ENCODE measurements around the gene SUOX. TPM values are rescaled to one million over a fixed set of nuclear protein-coding genes. Genes with fewer than 3 reads are reported as not detected.
A peak's percentile ranks its signal among the peaks of the same experiment; 100 is the strongest.
"Not testable (repeated sequence)": the region's sequence is repeated elsewhere in the genome, so short reads cannot be mapped to it uniquely, and the experiment has no call there.

Gene SUOX
- total RNA-seq, 4 donors from 2014 or later = 16.5 to 38.9 (median 27.0) TPM

- TF ChIP-seq CTCF (IDR thresholded peaks at IDR 0.05) = no peak
- TF ChIP-seq POLR2A (IDR thresholded peaks at IDR 0.05) = no peak
- Histone ChIP-seq H3K4me1 (peaks cover 0 to 25% (median 2%) of the 10 kb centered on the region in 4 donors), H3K4me3 (no peak overlapping the region), H3K36me3 (peaks cover 0 to 30% (median 0%) of the 10 kb centered on the region in 3 donors), H3K9me3 (no peaks in the 10 kb centered on the region), H3K27ac (no peak overlapping the region), H3K27me3 (no peaks in the 10 kb centered on the region)
- DNase-seq = no peak
These were observed 18.7 kb upstream of the SUOX start for GRCh38 chr12:55978393-55978792.

- Histone ChIP-seq H3K27me3 (no peaks in the 10 kb centered on the region), H3K27ac (no peak overlapping the region), H3K9me3 (no peaks in the 10 kb centered on the region), H3K36me3 (peaks cover 0 to 36% (median 0%) of the 10 kb centered on the region in 3 donors), H3K4me3 (no peak overlapping the region), H3K4me1 (peaks cover 0 to 25% (median 2%) of the 10 kb centered on the region in 4 donors)
- no peak for DNase-seq
- TF ChIP-seq POLR2A (IDR thresholded peaks at IDR 0.05) = no peak
- TF ChIP-seq CTCF (IDR thresholded peaks at IDR 0.05) = no peak
These were observed 18.0 kb upstream of the SUOX start for GRCh38 chr12:55979069-55979468.

- not testable (repeated sequence) for H3K4me1 ChIP-seq, H3K4me3 ChIP-seq, DNase-seq, H3K9me3 ChIP-seq, H3K27ac ChIP-seq, H3K27me3 ChIP-seq
- peaks cover 0 to 55% (median 0%) of the 10 kb centered on the region in 3 donors for H3K36me3 ChIP-seq
These were observed 15.2 kb upstream of the SUOX start for GRCh38 chr12:55981882-55982281.

GRCh38 chr12:55982319-55982936 is 14.6 kb upstream of the SUOX start:
- H3K36me3 ChIP-seq = peaks cover 0 to 60% (median 0%) of the 10 kb centered on the region in 3 donors
- H3K4me3 ChIP-seq = no peak overlapping the region
- DNase-seq = peak in 1 of 3 donors; percentile 38
- no peak overlapping the region for H3K27ac ChIP-seq
- TF ChIP-seq CTCF (IDR thresholded peaks at IDR 0.05) (no peak), POLR2A (IDR thresholded peaks at IDR 0.05) (no peak)
- H3K27me3 ChIP-seq = no peaks in the 10 kb centered on the region
- no peaks in the 10 kb centered on the region for H3K9me3 ChIP-seq
- H3K4me1 ChIP-seq = peaks cover 0 to 4% (median 0%) of the 10 kb centered on the region in 4 donors

GRCh38 chr12:55983232-55983842 is 13.7 kb upstream of the SUOX start:
- H3K36me3 ChIP-seq = peaks cover 0 to 69% (median 0%) of the 10 kb centered on the region in 3 donors
- no peak overlapping the region for H3K4me3 ChIP-seq
- no peaks in the 10 kb centered on the region for H3K27me3 ChIP-seq
- no peaks in the 10 kb centered on the region for H3K9me3 ChIP-seq
- no peak for DNase-seq
- no peaks in the 10 kb centered on the region for H3K4me1 ChIP-seq
- TF ChIP-seq CTCF (IDR thresholded peaks at IDR 0.05) (no peak), POLR2A (IDR thresholded peaks at IDR 0.05) (no peak)
- H3K27ac ChIP-seq = no peak overlapping the region

GRCh38 chr12:55984861-55985260 is 12.2 kb upstream of the SUOX start:
- Histone ChIP-seq H3K4me1 (no peaks in the 10 kb centered on the region), H3K4me3 (no peak overlapping the region), H3K27ac (no peak overlapping the region), H3K9me3 (no peaks in the 10 kb centered on the region), H3K36me3 (peaks cover 0 to 85% (median 0%) of the 10 kb centered on the region in 3 donors), H3K27me3 (no peaks in the 10 kb centered on the region)
- no peak for TF ChIP-seq CTCF (IDR thresholded peaks at IDR 0.05)
- no peak for TF ChIP-seq POLR2A (IDR thresholded peaks at IDR 0.05)
- DNase-seq = no peak
